Measurements from ENCODE around the gene TPRN. TPM values are rescaled to one million over a fixed set of nuclear protein-coding genes. Genes with fewer than 3 reads are reported as not detected.

Gene TPRN
- total RNA-seq, 2 experiments from 2014 or later = 5.7 to 6.6 TPM

- Mint-ChIP-seq H3K4me3 (no peak overlapping the region), H3K9me3 (no peaks in the 10 kb centered on the region), H3K27me3 (peaks cover 38% of the 10 kb centered on the region), H3K4me1 (ENCODE audit: low read depth) (peaks cover 3% of the 10 kb centered on the region), H3K36me3 (ENCODE audit: low read depth) (no peaks in the 10 kb centered on the region), H3K27ac (no peak overlapping the region)
- TF ChIP-seq CTCF (IDR thresholded peaks at IDR 0.05) = no peak
- DNase-seq (no peak), ATAC-seq (no peak)
- CTCF ChIA-PET = no interaction called here
- intact Hi-C loops (cut with micrococcal nuclease) = no loop called here
- POLR2A ChIA-PET = interaction anchor here (1.2 kb wide), 1 partner anchor 14 kb away, joined by 3 read pairs; no protein-coding TSS in a partner anchor
Measured at GRCh38 chr9:137143459-137143858, 57.1 kb downstream of the TPRN start.

GRCh38 chr9:137141976-137142936 is 58.3 kb downstream of the TPRN start:
- POLR2A ChIA-PET = no interaction called here
- intact Hi-C loops (cut with micrococcal nuclease) = no loop called here
- H3K27ac Mint-ChIP-seq = no peak overlapping the region
- no peaks in the 10 kb centered on the region for H3K9me3 Mint-ChIP-seq
- peaks cover 5% of the 10 kb centered on the region for H3K4me1 Mint-ChIP-seq (ENCODE audit: low read depth)
- CTCF ChIA-PET = no interaction called here
- H3K27me3 Mint-ChIP-seq = peaks cover 49% of the 10 kb centered on the region
- no peak for ATAC-seq
- no peak overlapping the region for H3K4me3 Mint-ChIP-seq
- DNase-seq = no peak
- H3K36me3 Mint-ChIP-seq (ENCODE audit: low read depth) = no peaks in the 10 kb centered on the region
- TF ChIP-seq CTCF (IDR thresholded peaks at IDR 0.05) = no peak

Small RNA genes within 50 kb of the gene (microRNA-seq; reads per million reads assigned to microRNA genes)
- not detected for gene MIR3621 (ENCODE audit: borderline microRNAs expressed, borderline replicate concordance)

Other genes with a start within 250 kb of the TPRN start
- gene LCN12, start 248.5 kb downstream of the TPRN start, total RNA-seq = 1 to 10 TPM; 1.3 to 2.1 TPM
- gene PTGDS, start 223.2 kb downstream of the TPRN start, total RNA-seq = not detected
- gene LCNL1, start 217.7 kb downstream of the TPRN start, total RNA-seq = not detected
- 10 to 100 TPM; 60.5 to 61.8 TPM for gene PAXX, start 208.3 kb downstream of the TPRN start, total RNA-seq
- gene CLIC3, start 204.2 kb downstream of the TPRN start, total RNA-seq = not detected
- gene ABCA2, start 172.5 kb downstream of the TPRN start, total RNA-seq = 10 to 100 TPM; 11.8 to 16.2 TPM
- gene FUT7, start 168.7 kb downstream of the TPRN start, total RNA-seq = under 1 TPM in 1 of 2 experiments, not detected in 1; 0.09 TPM
- 10 to 100 TPM; 18.2 to 21.2 TPM for gene NPDC1, start 154.6 kb downstream of the TPRN start, total RNA-seq
- gene ENTPD2, start 146.7 kb downstream of the TPRN start, total RNA-seq = not detected
- 10 to 100 TPM; 13.5 to 13.7 TPM for gene SAPCD2, start 130.2 kb downstream of the TPRN start, total RNA-seq
- 10 to 100 TPM; 49.8 to 50.1 TPM for gene UAP1L1, start 123.2 kb downstream of the TPRN start, total RNA-seq
- 10 to 100 TPM; 31.1 to 33.2 TPM for gene MAN1B1, start 113.8 kb downstream of the TPRN start, total RNA-seq
- gene DPP7, start 86.0 kb downstream of the TPRN start, total RNA-seq = 100 to 1,000 TPM; 222 to 227 TPM
- not detected for gene GRIN1, start 61.6 kb downstream of the TPRN start, total RNA-seq
- not detected for gene LRRC26, start 30.7 kb downstream of the TPRN start, total RNA-seq
- not detected for gene TMEM210, start 28.7 kb downstream of the TPRN start, total RNA-seq
- 10 to 100 TPM; 38.6 to 39.6 TPM for gene ANAPC2, start 12.2 kb downstream of the TPRN start, total RNA-seq
- gene SSNA1, start 12.1 kb downstream of the TPRN start, total RNA-seq = 10 to 100 TPM; 53.3 to 58.4 TPM
- gene TMEM203, start 4.9 kb upstream of the TPRN start, total RNA-seq = 10 to 100 TPM; 29.4 to 29.9 TPM
- gene NDOR1, start 5.0 kb upstream of the TPRN start, total RNA-seq = 10 to 100 TPM; 29.5 to 30.7 TPM
- gene RNF208, start 21.5 kb upstream of the TPRN start, total RNA-seq = 10 to 100 TPM in 1 of 2 experiments, 1 to 10 TPM in 1; 8.0 to 10.4 TPM
- gene CYSRT1, start 24.4 kb upstream of the TPRN start, total RNA-seq = under 1 TPM in 1 of 2 experiments, not detected in 1; 0.34 TPM
- not detected for gene RNF224, start 26.8 kb upstream of the TPRN start, total RNA-seq
- gene SLC34A3, start 30.2 kb upstream of the TPRN start, total RNA-seq = not detected
- gene TUBB4B, start 40.5 kb upstream of the TPRN start, total RNA-seq = 100 to 1,000 TPM; 228 to 230 TPM
- not detected for gene STPG3, start 50.5 kb upstream of the TPRN start, total RNA-seq
- gene NELFB, start 54.6 kb upstream of the TPRN start, total RNA-seq = 10 to 100 TPM; 50.9 to 54.3 TPM
- gene TOR4A, start 77.0 kb upstream of the TPRN start, total RNA-seq = 1 to 10 TPM; 2.9 to 3.0 TPM
- gene NRARP, start 101.5 kb upstream of the TPRN start, total RNA-seq = 1 to 10 TPM; 3.3 to 4.4 TPM
- gene EXD3, start 222.4 kb upstream of the TPRN start, total RNA-seq = 1 to 10 TPM; 8.1 to 9.0 TPM
- gene NOXA1, start 222.7 kb upstream of the TPRN start, total RNA-seq = under 1 TPM; 0.72 to 0.95 TPM
- gene ENTPD8, start 240.6 kb upstream of the TPRN start, total RNA-seq = not detected